AG10803 (cell line): ENCODE measurements around the gene NUP188.

Source experiments
- DNase-seq: peaks from one replicate; pipeline ENCODE4 v3.0.0; 2010; ENCODE audit warnings: low read depth
- H3K4me3 ChIP-seq: 2 replicates; pipeline ENCODE4 v1.5.1; 2011; ENCODE audit warnings: mild to moderate bottlenecking, low read length, control low read depth
- TF ChIP-seq, protein P1 (sequence below): conservative IDR thresholded peaks from 2 replicates; pipeline ENCODE4 v1.5.1; 2011; ENCODE audit warnings: mild to moderate bottlenecking, low read length, control low read depth, inconsistent platforms

NUP188 gene

DNA sequence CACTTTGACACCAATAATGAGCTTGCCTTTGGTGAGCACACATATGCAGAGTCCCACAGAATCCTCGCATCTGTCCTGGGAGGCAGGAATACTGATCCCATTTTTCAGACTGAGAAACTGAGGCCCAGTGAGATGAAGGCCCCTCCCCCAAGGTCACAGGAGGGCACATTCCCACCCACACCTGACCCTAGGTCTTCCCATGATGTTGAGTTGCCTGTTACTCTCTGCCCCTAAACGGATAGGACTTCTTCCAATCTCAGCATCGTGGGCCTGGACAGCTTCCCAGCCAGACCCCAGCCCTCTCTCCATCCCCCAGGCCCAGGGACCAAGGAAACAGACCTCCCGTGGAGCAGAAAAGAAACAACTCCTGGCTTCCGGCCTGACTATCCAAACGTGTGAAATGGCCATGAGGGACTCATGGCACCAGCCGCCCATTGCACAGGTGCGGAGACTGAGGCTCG lies 79.8 kb downstream of the NUP188 start:
- DNase-seq, result no peak
- peak overlapping the region; percentile 79 for H3K4me3 ChIP-seq
- TF ChIP-seq, protein P1, sequence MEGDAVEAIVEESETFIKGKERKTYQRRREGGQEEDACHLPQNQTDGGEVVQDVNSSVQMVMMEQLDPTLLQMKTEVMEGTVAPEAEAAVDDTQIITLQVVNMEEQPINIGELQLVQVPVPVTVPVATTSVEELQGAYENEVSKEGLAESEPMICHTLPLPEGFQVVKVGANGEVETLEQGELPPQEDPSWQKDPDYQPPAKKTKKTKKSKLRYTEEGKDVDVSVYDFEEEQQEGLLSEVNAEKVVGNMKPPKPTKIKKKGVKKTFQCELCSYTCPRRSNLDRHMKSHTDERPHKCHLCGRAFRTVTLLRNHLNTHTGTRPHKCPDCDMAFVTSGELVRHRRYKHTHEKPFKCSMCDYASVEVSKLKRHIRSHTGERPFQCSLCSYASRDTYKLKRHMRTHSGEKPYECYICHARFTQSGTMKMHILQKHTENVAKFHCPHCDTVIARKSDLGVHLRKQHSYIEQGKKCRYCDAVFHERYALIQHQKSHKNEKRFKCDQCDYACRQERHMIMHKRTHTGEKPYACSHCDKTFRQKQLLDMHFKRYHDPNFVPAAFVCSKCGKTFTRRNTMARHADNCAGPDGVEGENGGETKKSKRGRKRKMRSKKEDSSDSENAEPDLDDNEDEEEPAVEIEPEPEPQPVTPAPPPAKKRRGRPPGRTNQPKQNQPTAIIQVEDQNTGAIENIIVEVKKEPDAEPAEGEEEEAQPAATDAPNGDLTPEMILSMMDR, result no peak

DNA sequence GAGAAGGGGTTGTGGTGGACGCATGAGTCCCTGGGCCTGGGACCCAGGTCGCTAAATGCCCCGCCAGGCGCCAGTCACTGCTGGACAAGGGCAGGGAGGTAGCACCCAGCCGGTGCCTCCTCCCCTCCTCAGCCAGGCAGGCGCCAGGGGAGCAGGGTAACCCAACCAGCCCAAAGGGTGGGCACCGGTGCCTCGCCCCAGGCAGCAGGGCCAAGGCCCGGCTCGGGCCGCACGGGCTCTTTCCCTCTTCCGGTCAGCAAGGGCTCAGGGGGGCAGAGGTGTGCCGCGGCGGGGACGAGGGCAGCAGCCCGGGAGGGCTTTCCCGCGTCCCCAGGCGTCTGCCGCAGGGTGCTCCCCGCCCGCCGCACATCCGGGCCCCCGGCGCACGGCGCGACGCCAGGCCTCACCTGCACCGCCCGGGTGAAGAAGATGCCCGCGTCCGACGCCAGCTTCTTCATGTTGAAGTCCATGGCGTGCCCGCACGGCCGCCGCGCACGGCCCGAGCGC lies 80.2 kb downstream of the NUP188 start:
- H3K4me3 ChIP-seq, result peak overlapping the region; percentile 79
- TF ChIP-seq, protein P1, result no peak
- DNase-seq, result peak; percentile 20

DNA sequence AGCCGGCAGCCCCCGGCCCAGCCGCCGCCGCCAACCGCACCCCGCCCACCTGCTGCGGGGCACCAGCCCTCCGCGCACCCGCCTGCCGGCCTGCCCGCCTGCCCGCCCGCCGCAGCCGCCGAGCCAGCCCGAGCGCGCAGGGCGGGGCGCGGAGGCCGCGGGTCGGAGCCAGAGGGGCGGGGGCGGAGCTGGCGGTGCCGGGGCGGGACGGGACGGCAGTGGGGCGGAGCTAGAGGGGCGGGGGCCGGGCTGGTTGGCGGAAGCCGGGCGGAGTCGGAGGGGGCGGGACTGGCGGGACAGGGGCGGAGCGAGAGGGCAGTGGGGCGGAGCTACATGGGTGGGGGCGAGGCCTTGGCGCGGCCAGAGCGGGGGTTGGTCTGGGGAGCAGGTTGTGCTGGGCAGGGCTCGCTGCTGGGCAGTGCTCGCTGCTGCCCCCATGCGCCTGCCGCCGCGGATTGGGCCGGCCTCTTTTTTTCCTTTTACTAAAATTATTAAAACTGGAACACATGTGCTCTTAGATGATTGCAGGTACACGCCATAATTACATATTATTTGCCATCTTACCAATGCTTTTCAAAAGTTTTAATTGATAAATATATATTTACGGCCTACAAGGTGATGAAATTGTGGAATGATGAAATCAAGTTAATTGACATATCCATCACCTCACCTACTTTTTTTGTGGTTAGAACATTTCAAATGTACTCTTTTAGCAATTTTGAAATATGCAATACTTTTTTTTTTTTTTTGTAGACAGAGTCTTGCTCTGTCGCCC lies 80.9 kb downstream of the NUP188 start, which contains the start of gene SH3GLB2:
SH3GLB2 (minus strand) TSS at position 140 of the 775 bp plus-strand sequence. CDS start 177 bp downstream, outside the sequence.
- TF ChIP-seq, protein P1, result peak; percentile 74
- DNase-seq, result peak; percentile 93
- H3K4me3 ChIP-seq, result peak within 1 kb of the TSS; percentile 79

DNA sequence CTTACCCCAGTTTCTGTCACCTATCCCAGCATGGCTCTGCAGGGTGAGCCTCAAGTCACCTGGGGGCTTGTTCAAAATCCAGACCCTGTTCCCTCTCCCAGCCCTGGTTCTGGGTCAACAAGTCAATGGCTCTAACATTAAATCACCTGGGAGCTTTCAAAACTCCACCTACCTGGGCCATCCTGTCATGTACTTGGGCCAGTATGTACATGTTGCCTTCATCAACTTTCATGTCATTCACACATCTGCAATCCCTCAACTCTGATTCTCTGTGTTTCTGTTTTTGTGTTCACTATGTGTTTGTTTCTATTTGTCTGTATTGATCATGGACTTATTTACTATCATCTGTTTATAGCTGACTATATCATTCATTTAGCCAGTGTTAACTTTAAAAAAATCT lies 82.7 kb downstream of the NUP188 start:
- DNase-seq, result no peak
- no peak overlapping the region for H3K4me3 ChIP-seq
- TF ChIP-seq, protein P1, result no peak

DNA sequence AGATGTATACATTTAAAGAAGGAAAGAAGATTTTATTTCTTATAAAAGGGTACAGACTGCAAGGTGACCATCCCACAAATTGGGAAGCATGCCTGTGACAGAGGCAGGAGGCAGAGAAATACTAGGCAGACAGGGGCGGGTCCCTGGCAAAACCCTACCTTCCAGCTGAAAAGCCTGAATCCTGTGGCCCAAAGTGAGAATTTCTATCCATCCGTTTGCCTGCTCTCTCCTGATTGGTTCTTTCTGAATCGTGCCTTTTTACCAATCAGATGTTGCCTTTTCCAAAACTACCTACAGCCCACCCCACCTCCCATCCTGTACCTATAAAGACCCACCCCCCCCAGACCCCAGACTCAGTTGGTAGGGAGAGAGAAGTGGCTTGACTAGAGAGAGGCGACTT lies 84.0 kb downstream of the NUP188 start:
- no peak for DNase-seq
- TF ChIP-seq, protein P1, result no peak
- H3K4me3 ChIP-seq, result no peak overlapping the region

DNA sequence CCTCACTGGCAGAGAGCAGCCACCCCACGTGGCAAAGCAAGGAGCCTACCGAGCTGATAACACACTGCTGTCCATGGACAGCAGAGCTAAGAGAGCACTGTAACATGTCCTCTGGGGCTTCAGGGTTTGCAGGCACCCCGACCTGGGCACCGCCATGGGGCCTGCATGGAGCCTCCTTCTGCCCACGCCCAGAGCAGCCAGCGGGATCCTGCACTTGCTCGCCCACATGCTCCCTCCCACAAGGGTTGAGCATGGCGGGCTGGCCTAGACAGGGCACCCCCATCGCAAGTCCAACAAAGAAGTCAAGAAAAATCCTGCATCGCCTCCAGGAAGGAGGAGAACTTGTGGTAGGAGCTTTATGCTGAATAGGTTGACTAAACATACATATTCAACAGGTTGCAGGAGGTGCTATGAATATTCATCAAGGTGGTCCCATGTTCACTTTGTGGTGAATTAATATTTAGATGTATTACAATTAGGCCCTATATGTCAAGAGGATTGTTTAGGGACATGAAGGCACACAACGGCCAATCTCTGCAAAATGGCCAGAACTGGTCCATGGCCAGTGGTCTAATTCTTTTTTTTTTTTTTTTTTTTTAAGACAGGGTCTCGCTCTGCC lies 85.2 kb downstream of the NUP188 start:
- H3K4me3 ChIP-seq, result no peak overlapping the region
- TF ChIP-seq, protein P1, result no peak
- DNase-seq, result no peak
